ENCODE data around the gene DENND4A. TPM values are rescaled to one million over a fixed set of nuclear protein-coding genes. Genes with fewer than 3 reads are reported as not detected.
A peak's percentile ranks its signal among the peaks of the same experiment; 100 is the strongest.
"Not testable (repeated sequence)": the region's sequence is repeated elsewhere in the genome, so short reads cannot be mapped to it uniquely, and the experiment has no call there.

Gene DENND4A
- total RNA-seq, 1 experiment from 2014 or later: 16.9 TPM

DNA sequence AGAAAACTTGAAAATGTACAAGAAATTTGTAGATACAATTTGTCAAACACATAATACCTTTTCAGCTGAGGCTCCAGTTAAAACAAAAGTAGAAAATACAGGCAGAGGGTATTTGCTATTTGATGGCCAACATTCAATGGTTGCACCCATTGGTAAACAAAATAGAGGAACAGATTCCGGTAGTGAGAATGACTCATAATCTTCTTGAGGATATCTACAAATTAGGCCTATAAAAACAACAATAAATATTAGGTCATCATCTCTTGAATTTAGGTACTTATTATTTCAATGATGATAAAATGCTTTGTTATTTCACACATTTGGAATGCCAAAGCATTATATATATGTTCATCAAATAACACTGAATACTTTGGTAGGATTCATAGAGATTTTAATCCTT, 53.4 kb downstream of the DENND4A start:
- Mint-ChIP-seq H3K27ac (ENCODE audit: low read depth, unreplicated experiment) (no peak overlapping the region), H3K4me3 (ENCODE audit: unreplicated experiment) (no peak overlapping the region)
- intact Hi-C loops (cut with micrococcal nuclease): loop anchor here (10.0 kb wide), 1 partner anchor 86 kb away; no protein-coding TSS in a partner anchor

DNA sequence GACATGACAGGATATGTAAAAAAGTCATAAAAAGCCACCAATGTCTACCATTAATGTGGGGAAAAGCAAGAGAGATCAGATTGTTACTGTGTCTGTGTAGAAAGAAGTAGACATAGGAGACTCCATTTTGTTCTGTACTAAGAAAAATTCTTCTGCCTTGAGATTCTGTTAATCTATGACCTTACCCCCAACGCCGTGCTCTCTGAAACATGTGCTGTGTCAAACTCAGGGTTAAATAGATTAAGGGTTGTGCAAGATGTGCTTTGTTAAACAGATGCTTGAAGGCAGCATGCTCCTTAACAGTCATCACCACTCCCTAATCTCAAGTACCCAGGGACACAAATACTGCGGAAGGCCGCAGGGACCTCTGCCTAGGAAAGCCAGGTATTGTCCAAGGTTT, 58.5 kb downstream of the DENND4A start:
- BruUV-seq (replicated peaks); CTCF ChIA-PET; DNase-seq (ENCODE audit: unreplicated experiment); H3K9me3 Mint-ChIP-seq (ENCODE audit: unreplicated experiment); H3K4me3 Mint-ChIP-seq (ENCODE audit: unreplicated experiment); H3K27ac Mint-ChIP-seq (ENCODE audit: low read depth, unreplicated experiment); H3K27me3 Mint-ChIP-seq (ENCODE audit: insufficient read depth, unreplicated experiment): not testable (repeated sequence)
- intact Hi-C loops (cut with micrococcal nuclease): loop anchor here (10.0 kb wide), 1 partner anchor 91 kb away; no protein-coding TSS in a partner anchor
- Mint-ChIP-seq H3K36me3 (ENCODE audit: insufficient read depth, unreplicated experiment) (peaks cover 34% of the 10 kb centered on the region), H3K4me1 (ENCODE audit: insufficient read depth, unreplicated experiment) (peaks cover 17% of the 10 kb centered on the region)
- POLR2A ChIA-PET: interaction anchor here (1.4 to 3.5 kb wide), 4 partner anchors 14 to 136 kb away, joined by 4 to 66 read pairs (median 34); partner anchors contain the start of genes DENND4A and RAB11A

More for the DNA sequence above, 53.4 kb downstream of the DENND4A start:
- ChIA-PET POLR2A (interaction anchor here (1.0 to 1.4 kb wide), 2 partner anchors 10 to 52 kb away, joined by 3 to 4 read pairs; no protein-coding TSS in a partner anchor), CTCF (no interaction called here)
- H3K4me1 Mint-ChIP-seq (ENCODE audit: insufficient read depth, unreplicated experiment): no peaks in the 10 kb centered on the region
- BruUV-seq (replicated peaks): no TSS peak
- peak; percentile 6 for DNase-seq (ENCODE audit: unreplicated experiment)
- no peaks in the 10 kb centered on the region for H3K27me3 Mint-ChIP-seq (ENCODE audit: insufficient read depth, unreplicated experiment)
- peaks cover 34% of the 10 kb centered on the region for H3K36me3 Mint-ChIP-seq (ENCODE audit: insufficient read depth, unreplicated experiment)
- H3K9me3 Mint-ChIP-seq (ENCODE audit: unreplicated experiment): no peaks in the 10 kb centered on the region
- TF ChIP-seq, protein P1, sequence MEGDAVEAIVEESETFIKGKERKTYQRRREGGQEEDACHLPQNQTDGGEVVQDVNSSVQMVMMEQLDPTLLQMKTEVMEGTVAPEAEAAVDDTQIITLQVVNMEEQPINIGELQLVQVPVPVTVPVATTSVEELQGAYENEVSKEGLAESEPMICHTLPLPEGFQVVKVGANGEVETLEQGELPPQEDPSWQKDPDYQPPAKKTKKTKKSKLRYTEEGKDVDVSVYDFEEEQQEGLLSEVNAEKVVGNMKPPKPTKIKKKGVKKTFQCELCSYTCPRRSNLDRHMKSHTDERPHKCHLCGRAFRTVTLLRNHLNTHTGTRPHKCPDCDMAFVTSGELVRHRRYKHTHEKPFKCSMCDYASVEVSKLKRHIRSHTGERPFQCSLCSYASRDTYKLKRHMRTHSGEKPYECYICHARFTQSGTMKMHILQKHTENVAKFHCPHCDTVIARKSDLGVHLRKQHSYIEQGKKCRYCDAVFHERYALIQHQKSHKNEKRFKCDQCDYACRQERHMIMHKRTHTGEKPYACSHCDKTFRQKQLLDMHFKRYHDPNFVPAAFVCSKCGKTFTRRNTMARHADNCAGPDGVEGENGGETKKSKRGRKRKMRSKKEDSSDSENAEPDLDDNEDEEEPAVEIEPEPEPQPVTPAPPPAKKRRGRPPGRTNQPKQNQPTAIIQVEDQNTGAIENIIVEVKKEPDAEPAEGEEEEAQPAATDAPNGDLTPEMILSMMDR (IDR thresholded peaks at IDR 0.05; ENCODE audit: unreplicated experiment): no peak

DNA sequence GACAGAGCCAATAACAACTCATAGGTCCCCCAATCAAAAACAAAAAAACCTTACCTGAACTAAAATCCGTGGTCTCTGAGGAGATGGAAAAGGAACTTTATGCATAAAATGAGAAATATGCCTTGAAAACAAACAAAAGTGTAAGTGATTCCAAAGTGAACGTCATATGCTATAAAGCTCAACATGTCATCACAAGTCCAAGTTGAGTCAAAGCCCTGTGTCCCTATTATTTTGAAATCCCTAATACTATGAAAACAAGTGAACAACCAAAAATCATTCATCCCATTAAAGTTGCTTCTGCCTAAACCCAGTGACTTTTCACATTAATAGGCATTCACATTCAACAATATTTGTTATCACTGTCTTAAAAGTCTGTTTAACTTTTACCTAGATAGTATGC, 59.4 kb downstream of the DENND4A start:
- intact Hi-C loops (cut with micrococcal nuclease): loop anchor here (10.0 kb wide), 1 partner anchor 92 kb away; no protein-coding TSS in a partner anchor
- POLR2A ChIA-PET: interaction anchor here (0.8 to 3.5 kb wide), 9 partner anchors 9 to 772 kb away, joined by 3 to 66 read pairs (median 6); partner anchors contain the start of genes DENND4A, INTS14, RAB11A and ZWILCH
- Mint-ChIP-seq H3K27me3 (ENCODE audit: insufficient read depth, unreplicated experiment) (no peaks in the 10 kb centered on the region), H3K27ac (ENCODE audit: low read depth, unreplicated experiment) (peak overlapping the region; percentile 96), H3K4me3 (ENCODE audit: unreplicated experiment) (peak overlapping the region; percentile 69), H3K9me3 (ENCODE audit: unreplicated experiment) (no peaks in the 10 kb centered on the region), H3K36me3 (ENCODE audit: insufficient read depth, unreplicated experiment) (peaks cover 41% of the 10 kb centered on the region), H3K4me1 (ENCODE audit: insufficient read depth, unreplicated experiment) (peaks cover 17% of the 10 kb centered on the region)
- TF ChIP-seq, protein P1 (IDR thresholded peaks at IDR 0.05; ENCODE audit: unreplicated experiment): no peak
- no TSS peak for BruUV-seq (replicated peaks)
- peak; percentile 54 for DNase-seq (ENCODE audit: unreplicated experiment)
- CTCF ChIA-PET: no interaction called here

DNA sequence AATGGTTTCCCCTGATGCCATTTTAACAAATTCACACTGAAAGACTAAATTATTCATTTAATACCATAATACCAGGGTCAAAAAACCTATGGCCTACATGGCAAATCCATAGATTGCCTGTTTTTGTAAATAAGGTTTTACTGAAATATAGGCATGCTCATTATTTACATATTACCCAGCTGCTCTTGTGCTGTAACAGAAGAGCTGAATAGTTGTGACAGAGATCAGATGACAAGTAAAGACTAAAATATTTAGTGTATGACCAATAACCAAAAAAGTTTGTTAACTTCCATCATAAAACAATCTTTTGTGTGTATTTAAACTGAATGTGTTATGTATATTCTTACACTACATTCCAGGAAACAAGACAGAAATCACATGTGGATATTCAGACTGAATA, 60.2 kb downstream of the DENND4A start:
- ChIA-PET POLR2A (interaction anchor here (0.7 to 3.5 kb wide), 12 partner anchors 15 to 773 kb away, joined by 3 to 66 read pairs (median 6); partner anchors contain the start of genes DENND4A, INTS14, RAB11A and ZWILCH), CTCF (no interaction called here)
- Mint-ChIP-seq H3K4me3 (ENCODE audit: unreplicated experiment) (peak overlapping the region; percentile 69), H3K9me3 (ENCODE audit: unreplicated experiment) (no peaks in the 10 kb centered on the region), H3K27me3 (ENCODE audit: insufficient read depth, unreplicated experiment) (no peaks in the 10 kb centered on the region), H3K36me3 (ENCODE audit: insufficient read depth, unreplicated experiment) (peaks cover 38% of the 10 kb centered on the region), H3K27ac (ENCODE audit: low read depth, unreplicated experiment) (peak overlapping the region; percentile 96), H3K4me1 (ENCODE audit: insufficient read depth, unreplicated experiment) (peaks cover 17% of the 10 kb centered on the region)
- no TSS peak for BruUV-seq (replicated peaks)
- TF ChIP-seq, protein P1 (IDR thresholded peaks at IDR 0.05; ENCODE audit: unreplicated experiment): no peak
- intact Hi-C loops (cut with micrococcal nuclease): loop anchor here (2.0 to 10.0 kb wide), 2 partner anchors 65 to 93 kb away; no protein-coding TSS in a partner anchor
- DNase-seq (ENCODE audit: unreplicated experiment): no peak
